Colon (tissue), 2 donors: ENCODE data around the gene LRRC27.

Source experiments
- FAIRE-seq: peaks from 2 replicates; lab custom pipeline; 2012; peaks lifted over from hg19 to GRCh38; lab: Jason Lieb, UNC
- donor health status: control.
- donor health status: control.

The LRRC27 gene

GRCh38 chr10:132390921-132391675, 59.1 kb downstream of the LRRC27 start:
- no peak for FAIRE-seq

- FAIRE-seq, result no peak
These were observed 59.7 kb downstream of the LRRC27 start for GRCh38 chr10:132391676-132392020.

- FAIRE-seq, result no peak
These were observed 60.3 kb downstream of the LRRC27 start for GRCh38 chr10:132392184-132392800.

GRCh38 chr10:132392811-132393694, 61.1 kb downstream of the LRRC27 start:
- FAIRE-seq, result no peak

- no peak for FAIRE-seq
These were observed 61.7 kb downstream of the LRRC27 start for GRCh38 chr10:132393695-132394181.

- FAIRE-seq, result no peak
These were observed 62.3 kb downstream of the LRRC27 start for GRCh38 chr10:132394201-132394811.

GRCh38 chr10:132394936-132395703, 63.1 kb downstream of the LRRC27 start:
- FAIRE-seq, result no peak

GRCh38 chr10:132395704-132396493, 63.9 kb downstream of the LRRC27 start:
- no peak for FAIRE-seq

GRCh38 chr10:132396494-132397035, 64.6 kb downstream of the LRRC27 start:
- FAIRE-seq, result no peak

GRCh38 chr10:132397036-132397541, 65.1 kb downstream of the LRRC27 start, which contains the start of gene PWWP2B:
Gene PWWP2B (plus strand): TSS chr10:132397200. CDS start chr10:132397227, 27 bp downstream.
- FAIRE-seq, result no peak

GRCh38 chr10:132397671-132398565, 65.9 kb downstream of the LRRC27 start:
- no peak for FAIRE-seq

GRCh38 chr10:132398566-132398991, 66.6 kb downstream of the LRRC27 start:
- FAIRE-seq, result no peak

GRCh38 chr10:132399117-132400035, 67.4 kb downstream of the LRRC27 start:
- FAIRE-seq, result no peak

- no peak for FAIRE-seq
These were observed 68.1 kb downstream of the LRRC27 start for GRCh38 chr10:132400041-132400546.

GRCh38 chr10:132400547-132401151, 68.7 kb downstream of the LRRC27 start:
- no peak for FAIRE-seq

GRCh38 chr10:132401401-132402118, 69.6 kb downstream of the LRRC27 start:
- FAIRE-seq, result no peak
